H9 (cell line): Measurements from ENCODE around the gene CCDC71L. TPM values are rescaled to one million over a fixed set of nuclear protein-coding genes. Genes with fewer than 3 reads are reported as not detected.

Experiments used
- DNase-seq: peaks from one replicate; pipeline ENCODE4 v3.0.0-alpha.2; 2017
- H2AFZ ChIP-seq: one replicate; pipeline ENCODE4 v1.6.1; 2013; ENCODE audit warnings: mild to moderate bottlenecking, low read length, control low read depth, moderate library complexity
- H2AK5ac ChIP-seq: 2 replicates; pipeline ENCODE4 v1.6.1; 2013; ENCODE audit warnings: low read length, control low read depth, mixed read lengths; ENCODE audit not compliant: insufficient read length
- H2BK120ac ChIP-seq: one replicate; pipeline ENCODE4 v1.6.1; 2013; ENCODE audit warnings: low read depth, mild to moderate bottlenecking, low read length, control low read depth, inconsistent platforms; ENCODE audit not compliant: poor library complexity, severe bottlenecking
- H2BK12ac ChIP-seq: 2 replicates; pipeline ENCODE4 v1.6.1; 2013; ENCODE audit warnings: low read length, control low read depth, mixed read lengths, low read depth; ENCODE audit not compliant: insufficient read length
- H2BK15ac ChIP-seq: 2 replicates; pipeline ENCODE4 v1.6.1; 2013; ENCODE audit warnings: low read depth, low read length, control low read depth
- H2BK20ac ChIP-seq: one replicate; pipeline ENCODE4 v1.6.1; 2013; ENCODE audit warnings: low read depth, mild to moderate bottlenecking, low read length, control low read depth, inconsistent platforms; ENCODE audit not compliant: poor library complexity, severe bottlenecking
- H2BK5ac ChIP-seq: 2 replicates; pipeline ENCODE4 v1.6.1; 2013; ENCODE audit warnings: low read length, control low read depth, mixed read lengths; ENCODE audit not compliant: insufficient read length
- H3K14ac ChIP-seq: 2 replicates; pipeline ENCODE4 v1.6.1; 2013; ENCODE audit warnings: low read length, control low read depth; ENCODE audit not compliant: insufficient read depth
- H3K18ac ChIP-seq: 2 replicates; pipeline ENCODE4 v1.6.1; 2013; ENCODE audit warnings: low read depth, mild to moderate bottlenecking, mixed read lengths, low read length, control low read depth; ENCODE audit not compliant: insufficient read length
- H3K23ac ChIP-seq: 2 replicates; pipeline ENCODE4 v1.6.1; 2013; ENCODE audit warnings: low read length, control low read depth, mixed read lengths, low read depth; ENCODE audit not compliant: insufficient read length
- H3K23me2 ChIP-seq: 2 replicates; pipeline ENCODE4 v1.6.1; 2013; ENCODE audit warnings: low read depth, mild to moderate bottlenecking, mixed read lengths, low read length, control low read depth; ENCODE audit not compliant: insufficient read length, poor library complexity, severe bottlenecking
- H3K27ac ChIP-seq: 2 replicates; pipeline ENCODE4 v1.5.1; 2013; ENCODE audit warnings: low read length, control low read depth, mixed read lengths, low read depth; ENCODE audit not compliant: insufficient read length
- H3K27me3 ChIP-seq: 2 replicates; pipeline ENCODE4 v1.6.1; 2013; ENCODE audit warnings: low read length, control low read depth, inconsistent platforms; ENCODE audit not compliant: insufficient read depth
- H3K4ac ChIP-seq: 2 replicates; pipeline ENCODE4 v1.6.1; 2013; ENCODE audit warnings: low read depth, mild to moderate bottlenecking, control low read depth, inconsistent platforms, low read length, moderate library complexity
- H3K4me1 ChIP-seq: 2 replicates; pipeline ENCODE4 v1.6.1; 2013; ENCODE audit warnings: low read length, control low read depth, inconsistent platforms; ENCODE audit not compliant: insufficient read depth
- H3K4me2 ChIP-seq: 2 replicates; pipeline ENCODE4 v1.6.1; 2013; ENCODE audit warnings: low read length, control low read depth, mixed read lengths; ENCODE audit not compliant: insufficient read length, insufficient read depth
- H3K56ac ChIP-seq: 2 replicates; pipeline ENCODE4 v1.6.1; 2013; ENCODE audit warnings: low read depth, mild to moderate bottlenecking, mixed read lengths, low read length, control low read depth; ENCODE audit not compliant: insufficient read length
- H3K79me1 ChIP-seq: 2 replicates; pipeline ENCODE4 v1.6.1; 2013; ENCODE audit warnings: low read depth, mild to moderate bottlenecking, moderate library complexity, low read length, control low read depth, inconsistent platforms; ENCODE audit not compliant: insufficient read depth, poor library complexity, severe bottlenecking
- H3K79me2 ChIP-seq: 2 replicates; pipeline ENCODE4 v1.6.1; 2013; ENCODE audit warnings: low read length, control low read depth, inconsistent platforms; ENCODE audit not compliant: insufficient read depth
- H3K9ac ChIP-seq: 2 replicates; pipeline ENCODE4 v1.6.1; 2013; ENCODE audit warnings: low read length, control low read depth, mixed read lengths; ENCODE audit not compliant: insufficient read length; ENCODE audit errors: extremely low read depth
- H3K9me3 ChIP-seq: one replicate; pipeline ENCODE4 v1.6.1; 2013; ENCODE audit warnings: low read depth, low read length, inconsistent platforms; ENCODE audit not compliant: control insufficient read depth
- H3T11ph ChIP-seq: one replicate; pipeline ENCODE4 v1.6.1; 2013; ENCODE audit warnings: mild to moderate bottlenecking, low read length, control low read depth, inconsistent platforms
- H4K20me1 ChIP-seq: one replicate; pipeline ENCODE4 v1.6.1; 2013; ENCODE audit not compliant: control insufficient read depth, insufficient read length, insufficient read depth
- H4K5ac ChIP-seq: 2 replicates; pipeline ENCODE4 v1.6.1; 2013; ENCODE audit warnings: low read depth, mild to moderate bottlenecking, mixed read lengths, low read length, control low read depth; ENCODE audit not compliant: insufficient read length
- H4K8ac ChIP-seq: replicated peaks from 2 replicates; pipeline ENCODE4 v1.6.1; 2013; ENCODE audit warnings: low read length, control low read depth, mixed read lengths, low read depth; ENCODE audit not compliant: insufficient read length
- H4K91ac ChIP-seq: 2 replicates; pipeline ENCODE4 v1.6.1; 2013; ENCODE audit warnings: low read depth, mild to moderate bottlenecking, moderate library complexity, mixed read lengths, low read length, control low read depth; ENCODE audit not compliant: insufficient read length
- H3K27ac Mint-ChIP-seq, 3 experiments: 2 replicates in 2 of 3; 3 replicates in 1 of 3; pipeline ENCODE4 v1.8.0; 2020 to 2021; ENCODE audit warnings: mixed read lengths in 3 of 3, mild to moderate bottlenecking in 1 of 3, moderate library complexity in 1 of 3
- H3K27me3 Mint-ChIP-seq: 2 replicates; pipeline ENCODE4 v1.8.0; 2021; ENCODE audit warnings: low read depth, mild to moderate bottlenecking, moderate library complexity, mixed read lengths
- H3K36me3 Mint-ChIP-seq, 3 experiments: 2 replicates in 2 of 3; 3 replicates in 1 of 3; pipeline ENCODE4 v1.8.0; 2020 to 2021; ENCODE audit warnings: low read depth in 3 of 3, mixed read lengths in 3 of 3; ENCODE audit not compliant: insufficient read depth in 1 of 3
- H3K4me1 Mint-ChIP-seq, 2 experiments: 2 replicates each; pipeline ENCODE4 v1.8.0; 2020; ENCODE audit warnings: mixed read lengths in 2 of 2
- H3K4me3 Mint-ChIP-seq, 2 experiments: 2 replicates in 1 of 2; 3 replicates in 1 of 2; pipeline ENCODE4 v1.8.0; 2020 to 2021; ENCODE audit warnings: mild to moderate bottlenecking in 2 of 2, mixed read lengths in 2 of 2, moderate library complexity in 1 of 2
- H3K9me3 Mint-ChIP-seq, 2 experiments: 2 replicates in 1 of 2; 3 replicates in 1 of 2; pipeline ENCODE4 v1.8.0; 2020; ENCODE audit warnings: mild to moderate bottlenecking in 2 of 2, mixed read lengths in 2 of 2, moderate library complexity in 1 of 2
- WGBS: extraction: QIAGEN DNeasy Blood & Tissue Kit; methylation state at CpG from one replicate; pipeline ENCODE4 v1.1.7; 2013; ENCODE audit warnings: missing lambda C conversion rate, low lambda C conversion rate, mixed read lengths; ENCODE audit not compliant: insufficient read length; ENCODE audit errors: extremely low coverage; 5-methylcytosine and 5-hydroxymethylcytosine counted together
- total RNA-seq: library from RNA; stranded (reverse); gene quantifications from 2 replicates; pipeline ENCODE4 v1.2.1, GENCODE V29; 2021
- TF ChIP-seq, protein P1 (sequence below): fragments of 200-600 bp; sonication (generic); conservative IDR thresholded peaks from 3 replicates; pipeline ENCODE4 v1.8.0; 2021; ENCODE audit warnings: antibody characterized with exemption, mild to moderate bottlenecking

Gene CCDC71L
- total RNA-seq, 1 experiment from 2014 or later = 13.7 TPM

DNA sequence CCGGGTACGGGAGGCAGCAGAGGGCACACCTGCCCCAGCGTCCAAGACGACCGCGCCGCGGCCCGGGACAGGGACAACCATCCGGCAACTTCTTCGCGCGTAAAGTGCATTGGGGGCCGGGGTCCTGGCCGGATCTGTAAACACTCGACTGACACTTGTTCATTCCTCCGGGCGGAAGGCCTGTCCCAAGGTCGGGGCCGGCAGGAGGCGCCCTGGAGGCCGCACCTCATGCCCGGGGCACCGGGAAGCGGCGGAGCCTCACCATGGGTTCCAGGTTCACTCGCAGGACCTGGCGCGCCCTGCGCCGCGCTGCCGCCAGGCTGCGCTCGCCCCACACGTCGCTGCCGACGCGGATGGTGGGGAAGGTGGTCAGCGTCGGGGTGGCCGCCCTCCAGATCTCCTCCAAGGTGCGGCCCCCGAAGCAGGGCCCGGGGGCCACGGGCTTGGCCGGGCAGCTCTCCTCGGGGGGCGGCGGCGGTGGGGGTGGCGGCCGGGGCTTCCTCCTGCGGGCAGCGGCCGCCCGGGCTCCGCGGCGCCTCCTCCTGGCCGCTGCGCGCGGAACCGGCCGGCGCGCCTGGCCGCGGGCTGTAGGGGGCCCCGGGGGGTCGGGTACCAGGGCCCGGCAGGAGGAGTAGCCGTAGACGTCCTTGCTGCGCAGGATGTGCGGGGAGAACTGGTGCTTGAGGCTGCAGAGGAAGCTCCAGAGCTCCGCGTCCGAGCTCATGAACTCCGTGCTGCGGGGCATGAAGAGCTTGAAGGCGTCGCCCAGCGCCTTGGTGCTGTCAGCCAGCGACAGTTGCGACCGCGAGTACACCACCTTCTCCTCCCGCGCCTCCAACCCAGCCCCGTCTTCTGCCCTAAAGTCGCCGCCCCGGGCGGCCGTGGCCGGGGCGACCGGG is 746 bp downstream of the CCDC71L start:
- Histone ChIP-seq H3K9ac (peak overlapping the region; percentile 68), H4K5ac (no peak overlapping the region), H2BK12ac (no peak overlapping the region), H3K27ac (no peak overlapping the region), H3K27me3 (no peaks in the 10 kb centered on the region), H2BK20ac (no peak overlapping the region), H4K91ac (no peak overlapping the region), H4K8ac (no peak overlapping the region), H2BK5ac (no peak overlapping the region), H3K4me1 (no peaks in the 10 kb centered on the region), H2AFZ (no peak overlapping the region), H3K4ac (no peak overlapping the region), H3K9me3 (no peaks in the 10 kb centered on the region), H2AK5ac (no peak overlapping the region), H2BK15ac (no peak overlapping the region), H3K56ac (no peak overlapping the region), H3K23ac (no peak overlapping the region), H4K20me1 (no peaks in the 10 kb centered on the region), H3T11ph (no peak overlapping the region), H3K79me2 (no peaks in the 10 kb centered on the region; the same call in 1 of the 2 replicates), H2BK120ac (no peak overlapping the region), H3K14ac (peak overlapping the region; percentile 97), H3K79me1 (no peaks in the 10 kb centered on the region), H3K18ac (peak overlapping the region; percentile 82), H3K4me2 (peak overlapping the region; percentile 90), H3K23me2 (peaks cover 6% of the 10 kb centered on the region)
- Mint-ChIP-seq H3K4me1 (peaks cover 15 to 21% of the 10 kb centered on the region in 2 experiments), H3K27me3 (no peaks in the 10 kb centered on the region; the same call in 1 of the 2 replicates), H3K9me3 (no peaks in the 10 kb centered on the region; a peak in 1 of 5 replicates), H3K4me3 (peak overlapping the region; percentile 81 to 85), H3K27ac (peak overlapping the region; percentile 84 to 91 (median 91); a peak in 5 of 7 replicates), H3K36me3 (no peaks in the 10 kb centered on the region; a peak in 1 of 7 replicates)
- peak; percentile 92 for DNase-seq
- TF ChIP-seq, protein P1, sequence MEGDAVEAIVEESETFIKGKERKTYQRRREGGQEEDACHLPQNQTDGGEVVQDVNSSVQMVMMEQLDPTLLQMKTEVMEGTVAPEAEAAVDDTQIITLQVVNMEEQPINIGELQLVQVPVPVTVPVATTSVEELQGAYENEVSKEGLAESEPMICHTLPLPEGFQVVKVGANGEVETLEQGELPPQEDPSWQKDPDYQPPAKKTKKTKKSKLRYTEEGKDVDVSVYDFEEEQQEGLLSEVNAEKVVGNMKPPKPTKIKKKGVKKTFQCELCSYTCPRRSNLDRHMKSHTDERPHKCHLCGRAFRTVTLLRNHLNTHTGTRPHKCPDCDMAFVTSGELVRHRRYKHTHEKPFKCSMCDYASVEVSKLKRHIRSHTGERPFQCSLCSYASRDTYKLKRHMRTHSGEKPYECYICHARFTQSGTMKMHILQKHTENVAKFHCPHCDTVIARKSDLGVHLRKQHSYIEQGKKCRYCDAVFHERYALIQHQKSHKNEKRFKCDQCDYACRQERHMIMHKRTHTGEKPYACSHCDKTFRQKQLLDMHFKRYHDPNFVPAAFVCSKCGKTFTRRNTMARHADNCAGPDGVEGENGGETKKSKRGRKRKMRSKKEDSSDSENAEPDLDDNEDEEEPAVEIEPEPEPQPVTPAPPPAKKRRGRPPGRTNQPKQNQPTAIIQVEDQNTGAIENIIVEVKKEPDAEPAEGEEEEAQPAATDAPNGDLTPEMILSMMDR = peak; percentile 84
- no CpG with 5 or more reads among the region's 101 CpGs for WGBS
